IMR-90 (cell line): ENCODE results near the gene ADAMTSL4. TPM values are rescaled to one million over a fixed set of nuclear protein-coding genes. Genes with fewer than 3 reads are reported as not detected.
A peak's percentile ranks its signal among the peaks of the same experiment; 100 is the strongest.

Experiments used
- ATAC-seq: fragments of 200-7000 bp; cut with Tn5 transposase; 2 replicates; pipeline ENCODE4 v1.9.1; 2020; ENCODE audit warnings: low read depth, mild to moderate bottlenecking, moderate library complexity
- BruUV-seq: library from RNA; stranded (reverse); fragments of 400-500 nt; replicated peaks from 2 replicates; lab custom pipeline; 2021; lab: Mats Ljungman, UMichigan
- CTCF ChIA-PET: fragments of 300-600 bp; formaldehyde crosslinking; extraction: SDS; loops from one replicate; lab custom pipeline; 2021; ENCODE audit warnings: antibody characterized with exemption; lab: Yijun Ruan, JAX
- POLR2A ChIA-PET: fragments of 300-600 bp; sonication (Branson Sonifier 250); formaldehyde crosslinking; loops from one replicate; lab custom pipeline; 2022; ENCODE audit warnings: antibody characterized with exemption; ENCODE audit not compliant: unreplicated experiment; lab: Charles Lee
- DNase-seq: peaks from one replicate; pipeline ENCODE4 v3.0.0; 2013
- H2AFZ ChIP-seq: replicated peaks from 2 replicates; pipeline ENCODE3; 2013; ENCODE audit warnings: low read length, mild to moderate bottlenecking; ENCODE audit not compliant: poor library complexity
- H2AK5ac ChIP-seq: 2 replicates; pipeline ENCODE4 v1.6.1; 2013; ENCODE audit warnings: low read depth, low read length, inconsistent platforms
- H2AK9ac ChIP-seq: replicated peaks from 2 replicates; pipeline ENCODE3; 2013; ENCODE audit warnings: mild to moderate bottlenecking, low read depth, low read length, moderate library complexity; ENCODE audit not compliant: poor library complexity
- H2BK120ac ChIP-seq: 2 replicates; pipeline ENCODE4 v1.6.1; 2013; ENCODE audit warnings: low read depth, low read length, inconsistent platforms
- H2BK15ac ChIP-seq: 3 replicates; pipeline ENCODE4 v1.6.1; 2013; ENCODE audit warnings: low read depth, low read length, inconsistent platforms
- H2BK20ac ChIP-seq: 2 replicates; pipeline ENCODE4 v1.6.1; 2013; ENCODE audit warnings: low read depth, mild to moderate bottlenecking, inconsistent platforms, low read length, moderate library complexity
- H2BK5ac ChIP-seq: 2 replicates; pipeline ENCODE4 v1.6.1; 2013; ENCODE audit warnings: mild to moderate bottlenecking, low read depth, low read length, inconsistent platforms; ENCODE audit not compliant: poor library complexity, severe bottlenecking
- H3K14ac ChIP-seq: replicated peaks from 2 replicates; pipeline ENCODE4 v1.6.1; 2013; ENCODE audit warnings: low read depth, low read length, inconsistent platforms
- H3K18ac ChIP-seq: 2 replicates; pipeline ENCODE4 v1.6.1; 2013; ENCODE audit warnings: low read depth, low read length, control low read depth
- H3K23ac ChIP-seq: 2 replicates; pipeline ENCODE4 v1.6.1; 2013; ENCODE audit warnings: low read depth, low read length, inconsistent platforms
- H3K27ac ChIP-seq: 2 replicates; pipeline ENCODE4 v1.5.1; 2013; ENCODE audit warnings: mild to moderate bottlenecking, control low read depth, low read length; ENCODE audit not compliant: insufficient read depth
- H3K27me3 ChIP-seq: 2 replicates; pipeline ENCODE4 v1.6.1; 2013; ENCODE audit warnings: low read length; ENCODE audit not compliant: control insufficient read depth, insufficient read depth
- H3K36me3 ChIP-seq: 2 replicates; pipeline ENCODE4 v1.6.1; 2013; ENCODE audit warnings: low read length, mixed read lengths; ENCODE audit not compliant: control insufficient read depth, insufficient read depth
- H3K4ac ChIP-seq: 2 replicates; pipeline ENCODE4 v1.6.1; 2013; ENCODE audit warnings: low read depth, low read length, inconsistent platforms
- H3K4me1 ChIP-seq: 2 replicates; pipeline ENCODE4 v1.6.1; 2013; ENCODE audit warnings: low read length, mixed read lengths; ENCODE audit not compliant: control insufficient read depth, insufficient read depth
- H3K4me2 ChIP-seq: 2 replicates; pipeline ENCODE4 v1.6.1; 2013; ENCODE audit warnings: low read depth, mild to moderate bottlenecking, control low read depth, low read length, moderate library complexity
- H3K4me3 ChIP-seq: 2 replicates; pipeline ENCODE4 v1.5.1; 2013; ENCODE audit warnings: low read depth, mild to moderate bottlenecking, control low read depth, low read length, moderate library complexity; ENCODE audit not compliant: insufficient read depth
- H3K56ac ChIP-seq: 2 replicates; pipeline ENCODE4 v1.6.1; 2013; ENCODE audit warnings: low read length, inconsistent platforms; ENCODE audit not compliant: insufficient read depth; ENCODE audit errors: extremely low read depth
- H3K79me1 ChIP-seq, 2 experiments: 2 replicates each; pipeline ENCODE4 v1.6.1; 2013; ENCODE audit warnings: low read length in 2 of 2, inconsistent platforms in 1 of 2, low read depth in 1 of 2
- H3K9ac ChIP-seq: 2 replicates; pipeline ENCODE4 v1.6.1; 2013; ENCODE audit warnings: low read depth, low read length, control low read depth
- H3K9me1 ChIP-seq: 2 replicates; pipeline ENCODE4 v1.6.1; 2013; ENCODE audit warnings: low read length, inconsistent platforms; ENCODE audit not compliant: insufficient read depth
- H3K9me3 ChIP-seq: 2 replicates; pipeline ENCODE4 v1.6.1; 2013; ENCODE audit warnings: low read length; ENCODE audit not compliant: control insufficient read depth, insufficient read depth
- H4K20me1 ChIP-seq: 2 replicates; pipeline ENCODE4 v1.6.1; 2013; ENCODE audit warnings: low read length, inconsistent platforms; ENCODE audit not compliant: insufficient read depth
- H4K5ac ChIP-seq: 2 replicates; pipeline ENCODE4 v1.6.1; 2013; ENCODE audit warnings: mild to moderate bottlenecking, low read depth, low read length, control low read depth
- H4K8ac ChIP-seq, 2 experiments: 2 replicates each; pipeline ENCODE4 v1.6.1; 2013; ENCODE audit warnings: low read depth in 2 of 2, low read length in 2 of 2, control low read depth in 1 of 2, inconsistent platforms in 1 of 2
- H4K91ac ChIP-seq: 2 replicates; pipeline ENCODE4 v1.6.1; 2013; ENCODE audit warnings: low read depth, low read length, inconsistent platforms; ENCODE audit not compliant: insufficient read depth
- BHLHE40 ChIP-seq: fragments of 150-350 bp; IDR thresholded peaks from 2 replicates; pipeline ENCODE4 v1.6.1; 2016; ENCODE audit warnings: mild to moderate bottlenecking, low read depth, low read length
- CEBPB ChIP-seq: IDR thresholded peaks from 2 replicates; pipeline ENCODE4 v1.6.1; 2012; ENCODE audit warnings: low read depth, low read length, improper control_type of control experiment
- CTCF ChIP-seq: conservative IDR thresholded peaks from 2 replicates; pipeline ENCODE4 v1.5.1; 2012; ENCODE audit warnings: mild to moderate bottlenecking, low read depth, low read length, improper control_type of control experiment
- ELK1 ChIP-seq: fragments of 150-350 bp; IDR thresholded peaks from 2 replicates; pipeline ENCODE4 v1.6.1; 2016; ENCODE audit warnings: low read depth, mild to moderate bottlenecking, low read length, moderate library complexity, borderline replicate concordance
- FOS ChIP-seq: fragments of 150-350 bp; IDR thresholded peaks from 2 replicates; pipeline ENCODE4 v1.6.1; 2016; ENCODE audit warnings: low read depth, low read length
- MAFK ChIP-seq: IDR thresholded peaks from 2 replicates; pipeline ENCODE4 v1.6.1; 2012; ENCODE audit warnings: low read depth, low read length, improper control_type of control experiment
- MAZ ChIP-seq: IDR thresholded peaks from 2 replicates; pipeline ENCODE4 v1.6.1; 2012; ENCODE audit warnings: low read depth, mild to moderate bottlenecking, low read length, improper control_type of control experiment, moderate library complexity, borderline replicate concordance
- MXI1 ChIP-seq: IDR thresholded peaks from 2 replicates; pipeline ENCODE4 v1.6.1; 2012; ENCODE audit warnings: low read depth, mild to moderate bottlenecking, low read length, moderate library complexity, borderline replicate concordance
- NFE2L2 ChIP-seq: fragments of 150-350 bp; IDR thresholded peaks from 2 replicates; pipeline ENCODE4 v1.6.1; 2016; ENCODE audit warnings: low read depth, mild to moderate bottlenecking, low read length
- POLR2A ChIP-seq: IDR thresholded peaks from 2 replicates; pipeline ENCODE4 v1.6.1; 2012; ENCODE audit warnings: mild to moderate bottlenecking, low read depth, low read length
- RAD21 ChIP-seq: IDR thresholded peaks from 2 replicates; pipeline ENCODE4 v1.6.1; 2012; ENCODE audit warnings: low read length, improper control_type of control experiment
- RCOR1 ChIP-seq: IDR thresholded peaks from 2 replicates; pipeline ENCODE4 v1.6.1; 2012; ENCODE audit warnings: mild to moderate bottlenecking, low read length, improper control_type of control experiment; ENCODE audit not compliant: insufficient replicate concordance
- RFX5 ChIP-seq: IDR thresholded peaks from 2 replicates; pipeline ENCODE4 v1.8.0; 2012; ENCODE audit warnings: low read depth, mild to moderate bottlenecking, low read length, moderate library complexity
- SMC3 ChIP-seq: fragments of 150-350 bp; IDR thresholded peaks from 2 replicates; pipeline ENCODE4 v1.6.1; 2016; ENCODE audit warnings: low read depth, mild to moderate bottlenecking, antibody characterized with exemption, low read length, moderate library complexity
- USF2 ChIP-seq: fragments of 150-350 bp; IDR thresholded peaks from 2 replicates; pipeline ENCODE4 v1.6.1; 2017; ENCODE audit warnings: mild to moderate bottlenecking, antibody characterized with exemption, low read length, low read depth
- WGBS, 2 experiments: methylation state at CpG; one replicate each; pipeline versions ENCODE4 v1.1.5 to v1.1.7; 2013; ENCODE audit warnings: missing lambda C conversion rate in 2 of 2; ENCODE audit not compliant: insufficient read length in 1 of 2; ENCODE audit errors: extremely low coverage in 2 of 2; 5-methylcytosine and 5-hydroxymethylcytosine counted together
- dilution Hi-C: fragments of 300-500 bp; cut with HindIII; formaldehyde crosslinking; loops from one replicate; pipeline ENCODE4 v1.14.3; 2018; ENCODE audit warnings: low sequenced_read_pairs; ENCODE audit not compliant: unreplicated experiment
- in situ Hi-C: fragments of 300-500 bp; cut with MboI; formaldehyde crosslinking; loops from 3 replicates; pipeline ENCODE4 v1.14.3; 2019; ENCODE audit warnings: low sequenced_read_pairs, inconsistent platforms, mixed read lengths
- intact Hi-C: fragments of 100-400 bp; cut with micrococcal nuclease; formaldehyde crosslinking; loops from 2 replicates; pipeline ENCODE4 v1.10.0; 2022
- polyA plus RNA-seq, 3 experiments: library from polyadenylated mRNA; depleted of rRNA; stranded (reverse); fragments of >200 nt; gene quantifications; 2 replicates each; pipeline ENCODE4 v1.2.3, GENCODE V29; 2012; ENCODE audit warnings: low replicate concordance in 1 of 3
- total RNA-seq: library from RNA; depleted of rRNA; stranded (reverse); fragments of >200 nt; gene quantifications from 2 replicates; pipeline ENCODE4 v1.2.3, GENCODE V29; 2012

Gene ADAMTSL4
- total and polyA plus RNA-seq, 2 of the 4 experiments (the other 2 are of a cell fraction) = 0.54 to 12.2 TPM

- in situ Hi-C loops = no loop called here
- Histone ChIP-seq H2BK5ac (peak overlapping the region; percentile 9), H2AK5ac (no peak overlapping the region), H3K4me2 (no peak overlapping the region; the same call in 1 of the 2 replicates), H4K91ac (no peak overlapping the region), H3K14ac (peak overlapping the region; percentile 83), H3K23ac (peak overlapping the region; percentile 84; the same call in 1 of the 2 replicates), H3K79me1 (peaks cover 9 to 35% of the 10 kb centered on the region in 2 experiments; a peak in 3 of 4 replicates), H2AK9ac (no peak overlapping the region), H4K8ac (no peak overlapping the region), H4K20me1 (peaks cover 99% of the 10 kb centered on the region), H2BK15ac (no peak overlapping the region), H3K36me3 (peaks cover 52% of the 10 kb centered on the region), H3K27ac (0 out of 2 replicates have a peak overlapping the region, but pooled peaks have one; percentile 10), H2BK120ac (no peak overlapping the region), H3K9me3 (no peaks in the 10 kb centered on the region), H3K4me3 (no peak overlapping the region), H3K9ac (no peak overlapping the region), H3K9me1 (peaks cover 10% of the 10 kb centered on the region), H3K27me3 (no peaks in the 10 kb centered on the region), H3K56ac (no peak overlapping the region), H3K4me1 (peaks cover 21% of the 10 kb centered on the region), H2BK20ac (no peak overlapping the region), H3K18ac (no peak overlapping the region), H2AFZ (no peak overlapping the region), H3K4ac (no peak overlapping the region), H4K5ac (no peak overlapping the region)
- no CpG with 5 or more reads among the region's 4 CpGs for WGBS, 2 experiments
- POLR2A ChIA-PET = no interaction called here
- intact Hi-C loops = no loop called here
- CTCF ChIA-PET = no interaction called here
- BruUV-seq = no TSS peak
- no peak for ATAC-seq
- dilution Hi-C loops = no loop called here
- no peak for DNase-seq
- TF ChIP-seq RAD21 (no peak), MAFK (no peak), CEBPB (no peak), BHLHE40 (no peak), MXI1 (no peak), CTCF (no peak), SMC3 (no peak), FOS (no peak), MAZ (no peak), RFX5 (no peak), POLR2A (peak; percentile 85), NFE2L2 (peak; percentile 23; the same call in 1 of the 2 replicates), USF2 (0 out of 2 replicates have a peak, but pooled peaks have one; percentile 21), RCOR1 (no peak), ELK1 (no peak)
Measured at GRCh38 chr1:150572918-150573647, 23.9 kb downstream of the ADAMTSL4 start.
